Stimulated activated CD4-positive, alpha-beta T cell treated with anti-CD3 and anti-CD28 coated beads, Interleukin-1b, Interleukin-23, amount 100 ng/mL, for 4 hours (primary cell): ENCODE results near the gene INO80C.

Experiments used
- DNase-seq, 2 donors: peaks; one replicate each; pipeline ENCODE4 v3.0.0-alpha.2; 2020; ENCODE audit warnings: low read depth in 2 of 2

Gene INO80C

GRCh38 chr18:35497370-35498197, at the start of gene INO80C:
Gene INO80C (minus strand): TSS chr18:35497960. CDS start chr18:35497874, 86 bp downstream.
- DNase-seq, result peak; percentile 90 to 91

- DNase-seq, result no peak
Measured at GRCh38 chr18:35547008-35547605, 49.3 kb upstream of the INO80C start.

GRCh38 chr18:35542356-35542755, 44.6 kb upstream of the INO80C start:
- no peak for DNase-seq

GRCh38 chr18:35535297-35535696, 37.5 kb upstream of the INO80C start:
- DNase-seq, result no peak

GRCh38 chr18:35533916-35534405, 36.2 kb upstream of the INO80C start:
- no peak for DNase-seq

DNA sequence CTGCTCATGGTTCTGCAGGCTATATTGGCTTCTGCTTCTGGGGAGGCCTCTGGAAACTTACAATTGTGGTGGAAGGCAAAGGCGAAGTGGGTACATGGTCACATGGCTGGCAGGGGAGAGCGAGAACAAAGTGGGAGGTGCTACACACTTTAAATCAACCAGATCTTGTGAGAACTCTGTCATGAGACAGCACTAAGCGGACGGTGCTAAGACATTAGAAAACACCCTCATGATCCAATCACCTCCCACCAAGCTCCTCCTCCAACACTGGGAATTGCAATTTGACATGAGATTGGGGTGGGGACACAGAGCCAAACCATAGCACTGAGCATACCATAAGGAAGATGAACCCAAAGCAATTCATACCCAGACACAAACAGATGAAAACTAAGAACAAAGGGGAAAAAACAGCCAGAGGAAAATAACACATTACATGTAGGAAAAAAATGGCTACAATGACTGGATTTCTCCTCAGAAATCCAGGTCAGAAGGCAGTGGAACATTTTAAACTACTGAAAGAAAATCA, 31.1 kb upstream of the INO80C start:
- DNase-seq, result no peak

DNA sequence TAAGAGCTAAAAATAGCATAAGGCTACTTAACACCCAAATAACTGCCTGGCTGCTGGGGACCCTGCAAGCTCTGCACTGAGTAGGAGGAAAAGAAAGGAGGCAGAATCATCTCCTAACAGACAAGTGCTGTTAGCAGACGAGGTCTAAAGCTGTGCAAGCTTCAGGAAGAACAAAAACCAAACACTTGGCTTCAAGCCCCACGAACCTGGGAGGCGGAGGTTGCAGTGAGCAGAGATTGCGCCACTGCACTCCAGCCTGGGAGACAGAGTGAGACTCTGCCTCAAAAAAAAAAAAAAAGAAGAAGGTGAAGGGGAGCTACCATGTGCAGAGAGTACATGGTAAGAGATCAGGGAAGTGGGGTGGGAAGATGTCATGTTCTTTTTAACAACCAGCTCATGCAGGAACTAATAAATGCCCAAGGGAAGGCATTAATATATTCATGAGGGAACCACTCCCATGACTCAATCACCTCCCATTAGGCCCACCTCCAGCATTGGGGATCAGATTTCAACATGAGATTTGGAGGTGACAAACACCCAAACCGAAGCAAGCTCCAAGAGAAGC, 28.8 kb upstream of the INO80C start:
- no peak for DNase-seq

- DNase-seq, result no peak
Measured at GRCh38 chr18:35525795-35526494, 28.2 kb upstream of the INO80C start.

- no peak for DNase-seq
Measured at GRCh38 chr18:35524226-35524625, 26.5 kb upstream of the INO80C start.

DNA sequence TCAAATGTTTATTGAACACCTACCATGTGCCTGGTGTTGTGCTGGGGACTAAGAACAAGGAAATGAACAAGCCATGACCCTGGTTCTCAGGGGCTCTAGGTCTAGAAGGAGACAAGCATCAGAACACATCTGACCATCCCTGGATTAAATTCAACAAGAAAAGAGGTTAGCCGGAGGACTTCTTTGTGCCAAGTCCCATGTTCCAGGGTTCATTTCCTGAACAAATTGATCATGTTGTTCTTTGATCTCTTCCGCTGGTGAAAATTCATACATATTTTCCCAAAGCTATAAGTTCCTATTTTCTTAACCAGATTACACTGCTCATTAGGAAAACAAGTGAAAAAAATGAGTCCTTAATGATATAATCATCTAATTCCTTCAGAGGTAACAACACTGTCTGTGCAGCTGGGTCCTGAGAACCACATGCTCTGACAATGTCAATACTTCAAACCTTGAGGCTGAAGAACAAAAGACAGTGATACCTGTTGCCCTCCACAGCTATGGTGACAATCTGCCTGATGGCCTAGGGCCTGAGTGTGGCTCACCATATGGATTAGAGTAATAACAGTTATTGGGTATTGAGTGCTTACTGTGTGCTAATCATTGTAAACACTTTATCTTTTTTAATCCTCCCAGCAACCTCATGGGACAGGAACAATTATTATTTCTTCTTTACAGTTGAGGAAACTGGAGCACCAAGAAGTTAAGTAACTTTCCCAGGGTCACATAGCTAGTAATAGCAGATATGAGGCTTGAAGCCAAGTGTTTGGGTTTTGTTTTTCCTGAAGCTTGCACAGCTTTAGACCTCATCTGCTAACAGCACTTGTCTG, 24.6 kb upstream of the INO80C start:
- no peak for DNase-seq

DNA sequence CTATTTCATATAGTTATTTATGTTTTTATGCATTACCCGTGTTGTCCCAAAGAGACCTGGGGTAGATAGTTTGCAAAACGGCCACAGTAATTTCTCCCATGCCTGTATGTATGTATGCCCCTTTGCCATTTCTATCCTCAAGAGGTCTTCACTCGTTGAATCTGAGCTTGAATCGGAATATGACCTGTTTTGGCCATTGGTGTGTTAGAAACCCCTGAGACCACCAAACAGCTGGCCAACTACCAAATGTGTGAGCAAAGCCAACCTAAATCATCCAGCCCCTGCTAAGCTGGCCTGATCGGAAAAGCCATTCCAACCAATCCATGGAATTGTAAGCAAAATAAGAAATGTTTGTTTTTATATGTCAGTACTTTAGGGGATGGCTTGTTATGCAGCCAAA, 23.4 kb upstream of the INO80C start:
- no peak for DNase-seq

DNA sequence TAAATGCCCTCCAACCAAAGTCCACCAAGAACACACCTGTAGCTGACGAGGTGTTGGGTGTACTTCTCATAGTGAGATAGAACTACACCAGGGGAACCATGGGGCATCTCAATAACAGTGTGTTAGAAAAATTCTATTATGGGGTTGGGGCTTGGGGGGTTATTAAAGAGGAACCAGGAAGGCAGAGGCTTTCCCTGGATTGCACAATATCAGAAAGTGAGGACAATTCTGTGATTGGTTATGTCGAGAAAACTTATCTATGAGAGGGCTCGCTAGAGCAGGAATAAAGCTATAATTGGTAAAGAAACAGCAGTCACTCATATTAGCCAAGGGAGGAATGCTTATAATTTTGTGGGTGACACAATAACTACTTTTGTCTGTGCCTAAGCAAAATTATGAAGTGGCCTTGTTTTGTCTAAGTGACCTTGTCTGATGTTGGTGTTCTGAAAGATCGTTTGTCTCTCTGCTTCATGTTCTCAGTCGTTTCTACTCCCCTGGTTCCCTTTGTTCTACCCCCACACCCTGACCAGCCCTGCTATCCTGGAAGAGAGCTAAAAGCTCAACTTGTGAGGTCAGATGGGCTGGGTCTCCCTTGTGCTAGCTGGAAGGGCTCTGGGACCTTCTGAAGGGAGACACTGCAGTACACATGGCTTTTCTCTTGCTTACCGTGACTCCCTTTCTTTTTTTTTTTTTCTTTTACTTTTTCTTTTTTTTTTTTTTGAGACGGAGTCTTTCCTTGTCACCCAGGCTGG, 21.6 kb upstream of the INO80C start:
- DNase-seq, result no peak

GRCh38 chr18:35517715-35518114, 20.0 kb upstream of the INO80C start:
- DNase-seq, result no peak

- DNase-seq, result no peak
Measured at GRCh38 chr18:35516789-35517188, 19.0 kb upstream of the INO80C start.

DNA sequence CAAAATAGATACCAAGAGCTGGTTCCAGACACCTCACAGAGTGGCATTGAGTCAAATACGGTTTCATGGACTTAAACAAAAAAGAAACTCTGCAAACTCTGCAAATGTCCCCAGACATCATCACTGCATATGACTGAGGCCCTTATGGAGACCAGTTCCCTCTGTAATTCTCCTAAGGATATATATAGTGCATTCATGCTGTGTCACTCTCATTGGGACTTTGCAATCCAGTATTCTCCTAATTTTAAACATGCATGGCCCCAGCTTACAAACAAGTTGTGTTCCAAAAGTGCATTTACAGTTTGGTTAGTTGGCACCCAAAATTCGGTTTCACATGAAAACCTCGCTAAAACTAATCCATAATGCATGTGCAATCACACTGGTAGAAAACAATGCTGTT, 18.6 kb upstream of the INO80C start:
- no peak for DNase-seq

GRCh38 chr18:35515460-35516130, 17.8 kb upstream of the INO80C start:
- DNase-seq, result no peak

GRCh38 chr18:35514752-35515459, 17.1 kb upstream of the INO80C start:
- no peak for DNase-seq

GRCh38 chr18:35514283-35514682, 16.5 kb upstream of the INO80C start:
- no peak for DNase-seq
